Fibroblast of lung (primary cell): ENCODE results near the gene SLK.

Experiments
- CTCF ChIP-seq, 2 donors: IDR thresholded peaks in 1 of 2; conservative IDR thresholded peaks in 1 of 2; 1 replicate in 1 of 2; 2 replicates in 1 of 2; pipeline ENCODE4 v1.5.1; 2011 to 2012; ENCODE audit warnings: low read length in 2 of 2, control low read depth in 1 of 2, inconsistent platforms in 1 of 2, low read depth in 1 of 2, mild to moderate bottlenecking in 1 of 2
- EZH2 ChIP-seq: IDR thresholded peaks from 2 replicates; pipeline ENCODE4 v1.5.1; 2012; ENCODE audit warnings: low read length, control low read depth, mild to moderate bottlenecking; ENCODE audit errors: missing control alignments

GRCh38 chr10:104032144-104032775, 65.3 kb downstream of the SLK start:
- TF ChIP-seq CTCF (conservative IDR thresholded peaks at IDR 0.05 in 1 of 2, IDR thresholded peaks at IDR 0.05 in 1 of 2; ENCODE audit: low read depth in 1 of 2, low read length in 2 of 2) (no peak), EZH2 (no peak)
